Fibroblast of the conjunctiva (primary cell): ENCODE data around the gene HELZ.
A peak's percentile ranks its signal among the peaks of the same experiment; 100 is the strongest.

Experiments used
- DNase-seq: peaks from one replicate; pipeline ENCODE4 v3.0.0-alpha.2; 2010; ENCODE audit warnings: low read depth

Gene HELZ

GRCh38 chr17:67186782-67187181 lies 58.2 kb downstream of the HELZ start:
- DNase-seq: no peak

- no peak for DNase-seq
Observed at GRCh38 chr17:67183531-67183930, 61.5 kb downstream of the HELZ start.

- no peak for DNase-seq
Observed at GRCh38 chr17:67181825-67182224, 63.2 kb downstream of the HELZ start.

GRCh38 chr17:67180275-67180674 lies 64.7 kb downstream of the HELZ start:
- DNase-seq: no peak

GRCh38 chr17:67178555-67178954 lies 66.4 kb downstream of the HELZ start:
- DNase-seq: no peak

- no peak for DNase-seq
Observed at GRCh38 chr17:67177732-67178131, 67.3 kb downstream of the HELZ start.

GRCh38 chr17:67174190-67174589 lies 70.8 kb downstream of the HELZ start:
- no peak for DNase-seq

- no peak for DNase-seq
Observed at GRCh38 chr17:67171560-67171959, 73.4 kb downstream of the HELZ start.

GRCh38 chr17:67168496-67168895 lies 76.5 kb downstream of the HELZ start:
- no peak for DNase-seq

GRCh38 chr17:67165201-67165600 lies 79.8 kb downstream of the HELZ start:
- no peak for DNase-seq

GRCh38 chr17:67164302-67164701 lies 80.7 kb downstream of the HELZ start:
- no peak for DNase-seq

GRCh38 chr17:67162771-67163170 lies 82.2 kb downstream of the HELZ start:
- no peak for DNase-seq

GRCh38 chr17:67161573-67161972 lies 83.4 kb downstream of the HELZ start:
- DNase-seq: no peak

- DNase-seq: no peak
Observed at GRCh38 chr17:67160791-67161190, 84.2 kb downstream of the HELZ start.

GRCh38 chr17:67157732-67158639 lies 87.0 kb downstream of the HELZ start:
- DNase-seq: peak; percentile 65

GRCh38 chr17:67156269-67157199 lies 88.5 kb downstream of the HELZ start:
- no peak for DNase-seq

GRCh38 chr17:67152824-67153223 lies 92.2 kb downstream of the HELZ start:
- DNase-seq: no peak

GRCh38 chr17:67151717-67152116 lies 93.3 kb downstream of the HELZ start:
- DNase-seq: peak; percentile 24

- DNase-seq: no peak
Observed at GRCh38 chr17:67150826-67151225, 94.2 kb downstream of the HELZ start.

- no peak for DNase-seq
Observed at GRCh38 chr17:67148352-67148751, 96.6 kb downstream of the HELZ start.

- DNase-seq: no peak
Observed at GRCh38 chr17:67145183-67145805, 99.7 kb downstream of the HELZ start.

GRCh38 chr17:67143318-67143717 lies 101.7 kb downstream of the HELZ start:
- no peak for DNase-seq
